ENCODE data around the gene PTPRM. TPM values are rescaled to one million over a fixed set of nuclear protein-coding genes. Genes with fewer than 3 reads are reported as not detected.

The PTPRM gene
- total RNA-seq, 1 experiment from 2014 or later: 100.0 TPM

- DNase-seq: no peak
- no TSS peak for BruUV-seq (replicated peaks)
- H3K9me3 Mint-ChIP-seq (ENCODE audit: unreplicated experiment): no peaks in the 10 kb centered on the region
- intact Hi-C loops (cut with micrococcal nuclease; ENCODE audit: unreplicated experiment): loop anchor here (10.0 kb wide), 2 partner anchors 83 to 313 kb away; partner anchors contain the start of gene LRRC30
- H3K4me1 ChIP-seq: no peaks in the 10 kb centered on the region
- H3K4me3 Mint-ChIP-seq (ENCODE audit: unreplicated experiment): no peak overlapping the region
- no peaks in the 10 kb centered on the region for H3K27me3 Mint-ChIP-seq (ENCODE audit: insufficient read depth, unreplicated experiment)
- no peaks in the 10 kb centered on the region for H3K36me3 Mint-ChIP-seq (ENCODE audit: insufficient read depth, unreplicated experiment)
- no peaks in the 10 kb centered on the region for H3K9me3 ChIP-seq
- H3K36me3 ChIP-seq (ENCODE audit: control insufficient read depth, insufficient read depth, low read length): no peaks in the 10 kb centered on the region
- no peak for TF ChIP-seq CTCF (IDR thresholded peaks at IDR 0.05; ENCODE audit: insufficient read depth in 1 of 2, low read depth in 1 of 2, low read length in 1 of 2, severe bottlenecking in 1 of 2, unreplicated experiment in 1 of 2)
- POLR2A ChIA-PET: no interaction called here
- no peaks in the 10 kb centered on the region for H3K4me1 Mint-ChIP-seq (ENCODE audit: low read depth, unreplicated experiment)
- CTCF ChIA-PET: no interaction called here
- no peak overlapping the region for H3K4me3 ChIP-seq (ENCODE audit: low read depth, low read length)
- H3K27me3 ChIP-seq (replicated peaks; ENCODE audit: control insufficient read depth, insufficient read depth, low read length): no peaks in the 10 kb centered on the region
- no peak overlapping the region for H3K27ac Mint-ChIP-seq (ENCODE audit: unreplicated experiment)
Measured at GRCh38 chr18:7548221-7548620, 18.9 kb upstream of the PTPRM start.

GRCh38 chr18:7548721-7549120 is 18.4 kb upstream of the PTPRM start:
- H3K36me3 ChIP-seq (ENCODE audit: control insufficient read depth, insufficient read depth, low read length): no peaks in the 10 kb centered on the region
- ChIA-PET CTCF (no interaction called here), POLR2A (no interaction called here)
- no peak overlapping the region for H3K27ac Mint-ChIP-seq (ENCODE audit: unreplicated experiment)
- H3K4me3 Mint-ChIP-seq (ENCODE audit: unreplicated experiment): no peak overlapping the region
- no peaks in the 10 kb centered on the region for H3K4me1 Mint-ChIP-seq (ENCODE audit: low read depth, unreplicated experiment)
- H3K36me3 Mint-ChIP-seq (ENCODE audit: insufficient read depth, unreplicated experiment): no peaks in the 10 kb centered on the region
- no peaks in the 10 kb centered on the region for H3K9me3 Mint-ChIP-seq (ENCODE audit: unreplicated experiment)
- BruUV-seq (replicated peaks): no TSS peak
- H3K4me3 ChIP-seq (ENCODE audit: low read depth, low read length): no peak overlapping the region
- no peaks in the 10 kb centered on the region for H3K4me1 ChIP-seq
- H3K27me3 ChIP-seq (replicated peaks; ENCODE audit: control insufficient read depth, insufficient read depth, low read length): no peaks in the 10 kb centered on the region
- H3K27me3 Mint-ChIP-seq (ENCODE audit: insufficient read depth, unreplicated experiment): no peaks in the 10 kb centered on the region
- H3K9me3 ChIP-seq: no peaks in the 10 kb centered on the region
- no peak for DNase-seq
- TF ChIP-seq CTCF (IDR thresholded peaks at IDR 0.05; ENCODE audit: insufficient read depth in 1 of 2, low read depth in 1 of 2, low read length in 1 of 2, severe bottlenecking in 1 of 2, unreplicated experiment in 1 of 2): no peak
- intact Hi-C loops (cut with micrococcal nuclease; ENCODE audit: unreplicated experiment): loop anchor here (10.0 kb wide), 2 partner anchors 84 to 314 kb away; partner anchors contain the start of gene LRRC30

DNA sequence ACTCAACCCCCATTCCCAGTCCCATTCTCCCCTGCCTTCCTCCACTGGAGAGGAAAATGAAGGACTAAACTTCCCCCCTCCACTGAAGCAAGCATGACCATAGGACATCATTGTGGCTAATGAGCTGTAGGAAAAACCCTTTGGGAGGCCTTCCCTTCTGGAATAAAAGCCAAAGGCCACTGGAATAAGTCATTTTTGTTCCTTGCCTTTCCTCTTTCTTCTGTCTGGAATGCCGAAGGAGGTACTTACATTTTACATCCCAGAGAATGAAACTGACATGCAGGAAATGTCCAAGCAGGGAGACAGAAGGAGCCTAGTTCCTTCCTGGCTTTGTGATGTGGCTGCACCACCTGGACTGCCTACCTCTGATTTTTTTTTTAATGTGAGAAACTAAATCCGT is 9.1 kb upstream of the PTPRM start:
- Mint-ChIP-seq H3K4me1 (ENCODE audit: low read depth, unreplicated experiment) (peaks cover 17% of the 10 kb centered on the region), H3K9me3 (ENCODE audit: unreplicated experiment) (no peaks in the 10 kb centered on the region), H3K27ac (ENCODE audit: unreplicated experiment) (no peak overlapping the region), H3K4me3 (ENCODE audit: unreplicated experiment) (no peak overlapping the region), H3K36me3 (ENCODE audit: insufficient read depth, unreplicated experiment) (no peaks in the 10 kb centered on the region), H3K27me3 (ENCODE audit: insufficient read depth, unreplicated experiment) (no peaks in the 10 kb centered on the region)
- Histone ChIP-seq H3K4me1 (peaks cover 19% of the 10 kb centered on the region), H3K27me3 (replicated peaks; ENCODE audit: control insufficient read depth, insufficient read depth, low read length) (no peaks in the 10 kb centered on the region), H3K4me3 (ENCODE audit: low read depth, low read length) (no peak overlapping the region), H3K9me3 (no peaks in the 10 kb centered on the region), H3K36me3 (ENCODE audit: control insufficient read depth, insufficient read depth, low read length) (no peaks in the 10 kb centered on the region)
- no peak for DNase-seq
- ChIA-PET CTCF (interaction anchor here (1.4 kb wide), 1 partner anchor 35 kb away, joined by 3 read pairs; no protein-coding TSS in a partner anchor), POLR2A (no interaction called here)
- no peak for TF ChIP-seq CTCF (IDR thresholded peaks at IDR 0.05; ENCODE audit: insufficient read depth in 1 of 2, low read depth in 1 of 2, low read length in 1 of 2, severe bottlenecking in 1 of 2, unreplicated experiment in 1 of 2)
- BruUV-seq (replicated peaks): no TSS peak
- intact Hi-C loops (cut with micrococcal nuclease; ENCODE audit: unreplicated experiment): no loop called here

Data from Caco-2 (cell line).